Central memory CD4-positive, alpha-beta T cell (primary cell): Measurements from ENCODE around the gene LRRC37A3.
"Not testable (repeated sequence)": the region's sequence is repeated elsewhere in the genome, so short reads cannot be mapped to it uniquely, and the experiment has no call there.

Experiments
- DNase-seq: peaks from one replicate; pipeline ENCODE4 v3.0.0; 2022

The LRRC37A3 gene

GRCh38 chr17:64925244-64925643, 6.0 kb upstream of the LRRC37A3 start:
- not testable (repeated sequence) for DNase-seq

- not testable (repeated sequence) for DNase-seq
These were observed 3.8 kb upstream of the LRRC37A3 start for GRCh38 chr17:64923051-64923568.

GRCh38 chr17:64920419-64921172, 1.3 kb upstream of the LRRC37A3 start:
- no peak for DNase-seq

- DNase-seq, result no peak
These were observed 744 bp upstream of the LRRC37A3 start for GRCh38 chr17:64920026-64920418.

GRCh38 chr17:64918842-64919288, 413 bp downstream of the LRRC37A3 start:
- DNase-seq, result not testable (repeated sequence)

- DNase-seq, result not testable (repeated sequence)
These were observed 1.7 kb downstream of the LRRC37A3 start for GRCh38 chr17:64917540-64917939.

GRCh38 chr17:64915244-64915643, 4.0 kb downstream of the LRRC37A3 start:
- DNase-seq, result not testable (repeated sequence)

GRCh38 chr17:64910191-64910514, 9.1 kb downstream of the LRRC37A3 start:
- not testable (repeated sequence) for DNase-seq

GRCh38 chr17:64909511-64910190, 9.6 kb downstream of the LRRC37A3 start:
- DNase-seq, result not testable (repeated sequence)

- DNase-seq, result not testable (repeated sequence)
These were observed 15.2 kb downstream of the LRRC37A3 start for GRCh38 chr17:64904069-64904468.

GRCh38 chr17:64897136-64897535, 22.1 kb downstream of the LRRC37A3 start:
- DNase-seq, result not testable (repeated sequence)

- DNase-seq, result not testable (repeated sequence)
These were observed 45.1 kb downstream of the LRRC37A3 start for GRCh38 chr17:64874210-64874609.

GRCh38 chr17:64847504-64848466, 71.5 kb downstream of the LRRC37A3 start:
- peak; percentile 54 for DNase-seq

GRCh38 chr17:64846892-64847291, 72.4 kb downstream of the LRRC37A3 start:
- DNase-seq, result not testable (repeated sequence)

- DNase-seq, result not testable (repeated sequence)
These were observed 75.4 kb downstream of the LRRC37A3 start for GRCh38 chr17:64843918-64844317.

- not testable (repeated sequence) for DNase-seq
These were observed 76.4 kb downstream of the LRRC37A3 start for GRCh38 chr17:64842900-64843299.

GRCh38 chr17:64840960-64841359, 78.3 kb downstream of the LRRC37A3 start:
- not testable (repeated sequence) for DNase-seq

- not testable (repeated sequence) for DNase-seq
These were observed 80.8 kb downstream of the LRRC37A3 start for GRCh38 chr17:64838513-64838912.

GRCh38 chr17:64837018-64837761, 82.1 kb downstream of the LRRC37A3 start:
- peak; percentile 87 for DNase-seq

- not testable (repeated sequence) for DNase-seq
These were observed 82.7 kb downstream of the LRRC37A3 start for GRCh38 chr17:64836623-64837017.

GRCh38 chr17:64834060-64834459, 85.2 kb downstream of the LRRC37A3 start:
- not testable (repeated sequence) for DNase-seq

- DNase-seq, result not testable (repeated sequence)
These were observed 88.6 kb downstream of the LRRC37A3 start for GRCh38 chr17:64830631-64831040.
